HG03025 (cell line): ENCODE measurements around the gene TTC6.
"Not testable (repeated sequence)": the region's sequence is repeated elsewhere in the genome, so short reads cannot be mapped to it uniquely, and the experiment has no call there.

Experiments
- ATAC-seq: cut with Tn5 transposase; IDR thresholded peaks from one replicate; pipeline ENCODE4 v1.9.1; 2021; ENCODE audit warnings: mild to moderate bottlenecking, moderate library complexity; ENCODE audit not compliant: unreplicated experiment, low FRiP score

TTC6 gene, protein sequence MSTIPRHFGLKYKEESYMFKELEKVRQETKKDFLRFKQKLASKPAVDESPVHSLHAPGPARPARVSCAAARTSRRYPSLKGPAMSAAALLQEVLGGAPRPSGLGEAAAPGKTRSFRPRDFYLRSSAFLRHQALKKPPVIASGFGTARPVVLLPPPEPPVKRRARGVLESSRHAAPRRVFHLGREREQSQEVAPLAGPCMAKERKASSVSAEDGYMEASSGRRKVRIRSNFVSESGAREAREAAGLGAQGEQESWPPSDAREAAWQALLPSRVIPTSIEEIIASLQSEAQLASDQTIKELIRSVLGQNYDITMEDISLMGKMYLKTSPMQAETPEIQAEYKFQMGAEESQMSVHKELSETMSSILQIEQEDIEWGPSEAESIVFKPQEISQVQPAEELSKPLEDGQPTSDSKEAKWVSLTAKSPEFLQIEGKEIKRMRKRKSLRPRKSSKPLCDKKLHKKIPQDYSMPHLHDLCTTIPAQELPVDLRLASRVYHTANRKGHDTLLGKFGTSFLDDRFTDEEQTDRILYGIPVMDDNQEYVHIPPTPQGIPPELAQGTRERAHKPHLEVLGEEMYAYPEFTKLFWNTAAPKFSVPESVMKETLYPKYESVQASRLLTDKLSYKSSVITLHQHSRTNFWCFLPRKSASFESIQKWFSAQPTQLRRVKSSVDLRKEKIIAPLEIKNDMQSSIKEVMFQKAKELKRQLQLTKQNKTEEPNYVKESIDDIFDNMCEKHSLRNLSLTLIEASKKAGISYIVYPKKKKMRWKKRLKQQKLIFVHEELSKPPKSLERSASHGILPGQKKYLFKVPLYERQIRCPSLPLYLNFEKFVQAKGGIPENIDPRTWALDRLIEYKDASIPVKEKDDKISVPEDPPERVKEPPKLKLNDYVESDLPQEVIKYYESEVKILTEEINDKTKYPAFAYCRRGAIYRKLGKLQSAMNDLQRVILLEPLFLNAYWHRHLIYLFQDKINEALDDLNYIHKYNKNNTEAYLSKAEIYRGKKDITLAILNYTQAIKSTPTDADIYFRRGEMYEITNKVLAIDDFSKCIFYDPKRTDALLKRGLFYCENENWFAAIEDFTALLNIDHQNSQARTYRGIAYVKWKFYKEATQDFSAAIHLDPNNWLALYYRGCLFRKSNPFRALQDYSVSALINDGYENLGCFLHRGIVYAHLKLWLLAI (N-terminal part only)

DNA sequence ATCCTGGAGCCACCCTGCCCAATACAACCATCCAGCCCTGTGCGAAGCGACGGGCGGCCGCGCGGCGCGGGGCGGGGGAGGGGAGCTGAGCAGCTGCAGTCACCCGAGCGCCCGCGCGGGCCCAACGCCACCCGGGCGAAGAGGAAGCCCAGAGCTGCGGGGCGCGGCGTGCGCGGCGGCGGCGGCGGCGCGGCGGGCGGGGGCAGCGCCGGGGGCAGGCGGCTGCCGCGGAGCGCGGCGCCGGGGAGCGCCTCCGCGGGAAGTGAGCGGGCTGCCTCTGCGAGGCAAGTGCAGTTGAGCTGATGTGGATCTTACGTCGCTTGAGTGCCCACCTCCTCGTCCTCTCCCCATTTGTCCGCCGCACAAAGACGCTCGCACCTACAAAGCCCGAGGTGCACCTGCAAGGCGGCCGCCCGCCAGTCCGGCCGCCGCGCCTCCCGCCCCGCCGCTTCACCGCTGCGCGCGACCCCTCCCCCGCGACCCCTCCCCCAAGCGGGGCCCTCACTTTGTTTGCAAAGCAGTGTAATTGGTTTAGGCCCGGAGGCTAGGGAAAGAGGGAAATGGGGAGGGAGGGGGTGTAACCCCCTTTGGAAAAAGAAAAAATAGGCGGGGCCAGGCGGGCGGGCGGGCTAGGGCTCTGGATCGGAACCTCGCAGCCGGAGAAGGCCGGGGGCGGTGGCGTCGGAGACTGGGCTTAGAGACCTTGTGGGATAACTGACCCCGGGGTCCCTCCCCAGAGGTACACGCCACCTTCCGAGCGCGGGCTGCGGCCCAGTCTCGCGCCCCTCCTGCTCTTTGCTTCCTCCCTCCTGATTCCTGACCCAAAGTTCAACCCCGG is at the start of gene TTC6, which contains the start of gene FOXA1:
TSS of gene TTC6 (plus strand) at position 659 of the 838 bp plus-strand sequence. CDS start 26,436 bp downstream, outside the sequence.
TSS of gene FOXA1 (minus strand) at position 279 of the 838 bp plus-strand sequence. CDS start at position 2, 277 bp downstream.
- no peak for ATAC-seq

DNA sequence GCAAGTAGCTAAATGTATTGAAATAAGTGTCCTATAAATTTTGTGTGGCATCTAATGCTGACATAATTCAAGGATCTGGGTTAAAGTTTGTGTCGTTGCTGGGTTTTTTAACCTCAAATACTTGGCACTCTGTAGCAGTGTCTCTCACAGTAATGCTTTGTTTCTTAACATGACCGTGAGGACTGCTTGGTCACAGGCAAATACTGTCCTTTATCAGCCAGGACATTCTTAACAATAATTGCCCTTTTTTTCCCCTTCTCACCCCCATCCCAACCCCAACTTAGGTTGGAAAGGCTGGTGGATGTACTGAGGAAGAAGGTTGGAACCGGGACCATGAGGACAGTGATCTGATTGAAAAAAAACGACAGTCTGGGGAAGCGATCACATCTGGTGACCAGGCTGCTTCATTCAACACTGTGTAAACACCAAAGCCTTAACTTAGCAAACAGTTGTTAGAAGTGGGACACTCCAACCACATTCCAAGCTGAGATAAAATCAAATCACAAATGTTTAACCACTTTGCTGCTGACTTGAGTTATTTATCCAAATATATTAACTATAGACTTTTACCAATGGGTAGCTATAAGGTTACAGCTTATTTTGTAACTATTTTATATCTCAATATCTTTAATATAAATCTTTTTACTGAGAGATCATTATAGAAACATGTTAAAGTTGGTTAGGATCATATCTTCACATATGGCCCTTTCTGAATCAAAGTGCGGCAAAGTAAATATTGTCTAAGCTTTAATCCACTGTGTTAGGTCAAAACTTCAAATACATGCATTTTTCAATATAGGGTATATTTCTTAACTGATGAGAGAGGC is 48.6 kb upstream of the TTC6 start:
- ATAC-seq: no peak

DNA sequence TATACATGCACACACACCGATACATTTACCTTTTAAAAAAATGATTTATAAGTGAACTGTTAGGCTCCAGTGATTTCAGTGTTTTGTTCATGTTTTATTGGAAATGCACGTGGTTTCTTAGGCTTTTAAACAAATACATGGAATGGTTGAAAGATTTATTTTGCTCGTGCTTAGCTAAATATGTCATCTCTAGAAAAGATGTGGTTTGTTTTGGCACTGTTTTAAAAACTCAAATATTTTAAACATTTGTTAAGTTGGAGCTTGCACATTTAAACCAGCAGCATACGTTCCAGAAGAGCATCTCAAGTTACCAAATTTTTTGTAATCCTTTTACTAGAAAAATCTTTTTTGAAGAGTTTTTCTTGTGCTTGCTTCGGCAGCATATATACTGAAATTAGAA is 44.9 kb upstream of the TTC6 start:
- no peak for ATAC-seq

DNA sequence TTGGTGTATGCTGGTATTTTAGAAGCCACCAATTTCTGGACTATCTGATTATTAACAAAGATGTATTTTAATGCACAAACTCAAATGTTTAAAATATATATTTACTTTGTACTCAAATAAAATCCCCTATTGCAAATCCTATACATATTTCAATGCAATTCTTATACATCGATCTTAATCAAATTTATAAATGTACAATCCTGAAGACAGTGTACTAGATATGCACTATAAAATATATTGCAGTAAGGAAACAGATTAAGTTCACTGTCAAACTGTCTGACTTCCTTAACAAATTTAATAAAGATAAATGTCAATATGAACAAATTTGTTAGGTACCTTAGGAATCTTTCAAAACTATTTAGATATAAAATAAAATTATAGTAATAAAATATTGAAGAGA is 44.3 kb upstream of the TTC6 start:
- no peak for ATAC-seq

DNA sequence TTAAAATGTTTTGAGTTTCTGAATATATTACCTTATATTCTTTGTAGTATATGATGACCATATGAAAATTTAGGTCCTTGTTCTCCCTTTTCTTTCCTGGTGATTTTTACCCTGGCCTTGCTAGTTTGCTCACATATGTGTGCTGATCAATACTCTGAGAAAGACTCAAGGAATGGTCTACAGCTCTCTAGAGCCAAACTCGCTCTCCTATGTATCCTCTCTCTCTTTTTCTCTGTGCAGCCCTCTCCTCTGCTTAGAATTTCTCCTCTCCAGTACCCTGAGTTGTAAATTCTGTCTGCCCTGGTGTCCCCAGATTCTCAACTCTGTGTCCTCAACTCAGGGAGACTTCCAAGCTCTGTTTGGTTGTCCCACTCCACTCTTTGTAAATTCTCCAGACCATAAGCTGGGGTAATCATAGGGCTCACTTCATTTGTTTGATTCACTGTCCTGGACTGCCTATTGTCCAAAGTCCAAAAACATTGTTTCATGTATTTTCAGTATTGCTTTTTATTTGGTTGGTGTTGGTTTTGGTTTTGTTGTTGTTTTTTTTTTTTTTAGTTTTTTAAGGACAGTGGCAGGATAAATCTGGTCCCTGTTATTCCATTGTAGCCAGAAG is 41.4 kb upstream of the TTC6 start:
- no peak for ATAC-seq

DNA sequence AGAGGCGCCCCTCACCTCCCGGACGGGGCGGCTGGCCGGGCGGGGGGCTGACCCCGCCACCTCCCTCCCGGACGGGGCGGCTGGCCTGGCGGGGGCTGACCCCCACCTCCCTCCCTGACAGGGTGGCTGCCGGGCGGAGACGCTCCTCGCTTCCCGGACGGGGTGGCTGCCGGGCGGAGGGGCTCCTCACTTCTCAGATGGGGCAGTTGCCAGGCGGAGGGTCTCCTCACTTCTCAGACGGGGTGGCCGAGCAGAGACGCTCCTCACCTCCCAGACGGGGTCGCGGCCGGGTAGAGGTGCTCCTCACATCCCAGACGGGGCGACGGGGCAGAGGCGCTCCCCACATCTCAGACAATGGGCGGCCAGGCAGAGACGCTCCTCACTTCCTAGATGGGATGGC is 39.8 kb upstream of the TTC6 start:
- not testable (repeated sequence) for ATAC-seq

DNA sequence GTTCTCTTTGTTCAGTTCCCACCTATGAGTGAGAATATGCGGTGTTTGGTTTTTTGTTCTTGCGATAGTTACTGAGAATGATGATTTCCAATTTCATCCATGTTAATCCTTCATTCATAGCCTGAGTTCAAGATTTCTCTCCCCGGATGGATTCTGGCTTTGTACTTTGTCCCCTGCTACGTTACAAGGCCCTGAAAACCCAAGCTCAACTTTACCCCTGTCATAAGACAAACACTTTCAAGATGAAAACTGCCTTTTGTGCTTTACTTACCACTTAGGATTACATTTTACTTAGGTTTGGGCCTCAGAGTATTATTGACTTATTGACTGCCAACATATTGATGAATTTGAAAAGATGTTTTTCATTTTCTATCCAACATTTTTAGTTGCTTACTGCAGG is 36.7 kb upstream of the TTC6 start:
- no peak for ATAC-seq

DNA sequence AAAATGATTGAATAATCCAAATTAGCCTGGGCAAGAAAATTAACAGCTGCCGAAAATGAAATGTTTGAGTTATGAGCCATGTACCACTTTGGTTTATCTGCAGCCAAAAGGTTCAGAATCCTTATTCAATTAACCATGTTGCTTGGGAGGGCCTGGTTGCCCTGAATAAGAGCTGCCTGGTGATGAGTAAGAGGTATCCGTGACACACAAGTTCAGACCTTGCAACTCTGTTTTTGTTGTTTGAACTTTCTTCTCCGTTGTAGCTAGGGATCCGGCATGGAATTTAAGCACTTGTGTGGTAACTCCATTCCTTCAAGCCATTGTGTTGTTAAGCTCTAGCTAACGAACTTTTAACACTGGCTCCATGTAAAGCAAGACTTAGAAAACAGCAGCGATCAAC is 36.0 kb upstream of the TTC6 start:
- ATAC-seq: no peak

DNA sequence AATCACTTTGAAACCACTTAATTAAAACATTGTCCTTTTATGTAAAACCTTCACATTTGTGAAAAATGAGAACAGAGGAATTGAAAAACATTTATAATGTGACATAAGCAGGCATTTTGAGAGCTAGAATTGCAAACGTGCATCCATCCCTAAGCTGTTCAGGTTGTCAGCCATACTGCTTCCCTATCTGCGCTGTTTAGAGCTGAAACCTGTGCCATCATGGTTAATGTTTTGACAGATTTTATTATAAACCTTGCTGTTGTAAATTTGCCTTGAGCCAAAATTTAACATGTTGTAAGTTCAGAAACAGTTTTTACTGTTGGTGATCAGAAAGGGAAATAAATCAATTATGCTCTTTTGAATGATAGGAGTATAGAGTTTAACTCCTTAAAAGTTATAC is 32.2 kb upstream of the TTC6 start:
- ATAC-seq: no peak

DNA sequence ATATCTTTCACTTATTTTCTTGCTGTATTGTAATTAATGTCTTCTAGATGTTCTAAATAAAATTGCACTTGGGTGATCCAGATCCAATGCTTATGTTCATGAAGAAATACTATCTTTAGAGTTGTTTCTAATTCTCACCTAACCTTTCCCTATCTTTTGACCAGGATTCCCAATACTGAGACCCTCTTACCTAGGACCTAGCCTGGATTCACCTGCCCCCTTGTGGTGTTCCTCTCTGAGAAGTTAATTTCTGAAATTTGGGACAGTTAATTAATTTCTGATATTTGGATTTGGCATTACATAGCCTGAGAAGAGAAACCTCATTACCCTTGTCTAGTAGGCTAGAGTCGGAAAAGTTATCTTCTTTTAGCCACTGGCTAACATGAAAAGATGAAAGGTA is 29.9 kb upstream of the TTC6 start:
- no peak for ATAC-seq

DNA sequence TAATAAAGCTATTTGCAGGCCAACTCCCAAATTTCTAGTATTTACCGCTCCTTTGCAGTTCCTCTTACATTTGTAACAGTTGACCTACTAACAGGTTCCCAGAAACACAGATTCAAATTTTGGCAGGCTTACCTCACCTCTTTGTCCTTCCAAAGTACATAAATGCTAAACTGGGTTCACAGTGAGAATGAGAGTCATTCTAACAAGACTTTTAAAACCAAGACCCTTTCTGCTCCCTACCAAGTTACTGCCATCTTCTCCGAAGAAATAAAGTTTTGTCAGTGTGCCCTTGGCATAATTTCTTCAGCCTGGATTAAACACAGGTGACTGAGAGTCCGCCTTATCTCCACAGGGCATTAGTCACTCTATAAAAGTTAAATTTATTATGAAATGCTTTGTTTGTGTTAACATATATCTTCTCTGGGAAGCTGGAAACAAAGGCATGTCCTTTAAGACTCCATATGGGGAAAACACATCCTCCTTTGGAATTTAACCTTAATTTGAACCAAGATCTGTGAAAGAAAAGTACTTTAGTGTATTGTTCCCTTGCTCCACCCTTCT is 28.5 kb upstream of the TTC6 start:
- ATAC-seq: no peak

DNA sequence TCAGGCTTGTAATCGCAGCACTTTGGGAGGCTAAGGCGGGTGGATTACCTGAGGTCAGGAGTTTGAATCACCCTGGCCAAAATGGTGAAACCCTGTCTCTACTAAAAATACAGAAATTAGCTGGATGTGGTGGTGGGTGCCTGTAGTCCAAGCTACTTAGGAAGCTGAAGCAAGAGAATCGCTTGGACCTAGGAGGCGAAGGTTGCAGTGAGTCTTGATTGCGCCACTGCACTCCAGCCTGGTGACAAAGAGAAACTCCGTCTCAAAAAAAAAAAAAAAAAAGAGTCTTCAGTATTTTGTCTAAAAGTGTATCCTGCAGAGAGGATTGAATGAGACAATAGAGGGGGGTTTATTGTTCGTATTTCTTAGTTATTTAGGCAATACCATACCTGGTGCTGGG is 25.7 kb upstream of the TTC6 start:
- ATAC-seq: no peak

DNA sequence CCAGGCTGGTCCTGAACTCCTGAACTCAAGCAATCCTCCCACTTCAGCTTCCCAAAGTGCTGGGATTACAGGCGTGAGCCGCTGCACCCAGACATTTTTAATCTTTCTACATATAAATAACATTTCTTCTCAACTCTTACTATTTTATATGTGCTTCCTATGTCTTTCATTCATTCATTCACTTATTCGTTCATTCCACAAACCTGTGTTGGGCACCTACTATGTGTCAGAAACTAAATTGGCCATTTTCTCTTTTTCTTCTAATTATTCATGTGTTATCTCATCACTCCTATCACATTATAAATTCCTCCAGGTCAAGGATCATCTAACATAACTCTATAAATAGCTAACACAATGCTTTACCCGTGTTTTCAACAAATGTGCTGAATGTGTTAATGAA is 24.0 kb upstream of the TTC6 start:
- no peak for ATAC-seq

DNA sequence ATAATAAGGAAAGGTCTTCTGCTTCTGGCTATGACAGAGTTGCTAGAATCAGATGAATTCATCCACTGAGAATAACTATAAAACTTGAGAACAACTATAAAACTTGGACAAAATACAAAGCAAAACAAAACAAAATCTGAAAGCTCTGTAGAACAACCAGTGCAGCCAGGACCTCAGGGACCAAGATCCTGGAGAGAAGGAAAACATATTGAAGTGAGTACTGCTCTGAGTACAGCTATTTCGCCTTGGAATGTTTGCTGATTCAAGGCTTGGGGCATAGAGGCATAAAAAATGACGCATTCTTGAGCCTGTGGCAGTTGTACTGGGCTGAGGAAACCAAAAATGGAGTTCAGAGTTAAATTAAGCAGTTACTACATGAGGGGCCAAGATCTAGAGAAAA is 22.1 kb upstream of the TTC6 start:
- ATAC-seq: no peak

DNA sequence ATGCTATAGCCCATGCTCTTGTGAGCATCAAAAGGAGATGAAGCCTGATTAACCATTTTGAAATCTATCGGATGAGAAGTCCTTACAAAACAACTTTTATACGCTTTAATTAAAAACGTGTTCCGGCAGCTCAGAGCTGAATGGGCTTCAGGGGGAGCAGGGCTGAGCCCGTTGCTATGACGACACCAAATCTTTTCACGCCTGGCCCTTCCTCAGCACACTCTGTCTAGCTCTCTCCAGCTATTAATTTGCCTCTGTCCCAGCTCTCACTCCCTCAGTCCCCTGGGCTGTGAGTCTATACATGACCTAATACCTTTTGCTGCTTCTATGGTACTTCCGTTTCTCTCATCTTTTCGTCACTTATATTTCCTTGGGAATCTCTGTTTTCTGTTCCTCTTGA is 16.2 kb upstream of the TTC6 start:
- ATAC-seq: no peak

DNA sequence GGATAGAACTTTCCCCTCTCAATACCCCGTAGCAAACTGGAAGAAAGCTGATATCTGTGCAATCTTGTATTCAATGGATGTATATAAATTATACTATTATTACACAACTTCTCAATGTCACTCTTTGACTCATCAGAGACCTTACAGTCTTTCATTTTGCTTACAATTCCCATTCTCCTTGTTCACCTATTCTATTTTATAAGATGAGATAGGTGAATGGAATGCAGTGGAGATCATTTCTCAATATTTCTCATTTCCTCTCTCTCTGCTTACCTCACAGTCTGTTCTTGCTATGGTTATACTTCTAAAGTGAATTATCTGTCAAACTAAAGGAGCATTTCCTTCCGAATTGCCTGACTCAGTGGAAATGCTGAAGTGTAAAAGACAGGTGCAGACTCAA is 15.3 kb upstream of the TTC6 start:
- ATAC-seq: no peak

DNA sequence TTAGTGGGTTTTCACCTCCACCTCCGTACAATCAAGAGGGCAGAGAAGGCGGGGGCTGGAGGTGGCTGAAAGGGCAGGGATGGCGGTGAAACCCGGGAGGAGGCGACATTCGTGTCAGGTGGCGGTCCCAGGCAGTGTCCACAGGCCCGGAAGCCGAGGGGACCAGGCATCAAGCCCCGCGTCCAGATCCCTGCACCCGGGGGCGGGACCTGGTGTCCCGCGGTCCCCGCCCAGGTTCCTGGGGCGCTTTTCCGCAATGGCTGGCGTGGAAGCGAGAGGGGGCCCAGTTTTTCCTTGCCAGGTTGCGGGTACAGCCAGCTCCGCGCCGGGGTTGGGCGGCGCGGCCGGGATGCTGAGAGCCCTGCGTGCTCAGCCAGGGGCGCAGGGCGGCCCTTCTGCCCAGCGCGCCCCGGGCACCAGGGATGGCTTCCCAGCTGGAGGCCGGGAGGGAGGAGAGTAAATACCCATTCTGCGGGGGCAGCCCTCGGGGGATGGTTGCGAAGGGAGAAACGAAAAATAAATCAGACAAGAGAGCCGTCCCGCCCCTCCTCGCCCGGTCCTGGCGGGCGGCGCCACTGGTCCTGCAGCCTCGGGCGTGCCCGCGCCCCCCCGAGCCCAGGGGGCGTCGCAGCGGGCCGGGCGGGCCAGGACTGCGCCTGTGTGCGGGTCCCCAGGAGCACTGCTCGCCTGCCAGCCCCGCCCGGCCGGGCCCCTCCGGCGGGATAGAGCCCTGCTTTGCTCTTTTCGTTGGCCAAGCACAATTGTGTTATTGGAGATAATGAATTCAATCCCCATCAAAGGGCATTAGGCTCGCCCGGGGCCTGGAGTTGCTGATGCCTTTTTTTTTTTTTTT is 11.8 kb upstream of the TTC6 start:
- ATAC-seq: no peak
